Endodermal cell (in vitro differentiated cells): ENCODE results near the gene NEDD9. TPM values are rescaled to one million over a fixed set of nuclear protein-coding genes. Genes with fewer than 3 reads are reported as not detected.
A peak's percentile ranks its signal among the peaks of the same experiment; 100 is the strongest.

Source experiments
- DNase-seq: peaks from one replicate; pipeline ENCODE4 v3.0.0-alpha.2; 2017
- H3K27ac ChIP-seq: 2 replicates; pipeline ENCODE4 v1.5.1; 2013; ENCODE audit warnings: mild to moderate bottlenecking, low read depth, low read length, moderate library complexity
- H3K27me3 ChIP-seq: 2 replicates; pipeline ENCODE4 v1.6.1; 2013; ENCODE audit warnings: mild to moderate bottlenecking, low read length, moderate library complexity; ENCODE audit not compliant: insufficient read depth, control insufficient read depth, poor library complexity, severe bottlenecking
- H3K36me3 ChIP-seq: 2 replicates; pipeline ENCODE4 v1.7.0; 2013; ENCODE audit warnings: mild to moderate bottlenecking, low read length, moderate library complexity; ENCODE audit not compliant: control insufficient read depth, insufficient read depth
- H3K4me1 ChIP-seq: one replicate; pipeline ENCODE4 v1.7.0; 2013; ENCODE audit warnings: low read length; ENCODE audit not compliant: control insufficient read depth, insufficient read depth
- H3K4me3 ChIP-seq: 2 replicates; pipeline ENCODE4 v1.5.1; 2013; ENCODE audit warnings: mild to moderate bottlenecking, low read length, moderate library complexity
- H3K9ac ChIP-seq: 2 replicates; pipeline ENCODE4 v1.6.1; 2013; ENCODE audit warnings: mild to moderate bottlenecking, low read length, moderate library complexity; ENCODE audit not compliant: poor library complexity, severe bottlenecking; ENCODE audit errors: extremely low read depth
- H3K9me3 ChIP-seq: 2 replicates; pipeline ENCODE4 v1.6.1; 2013; ENCODE audit warnings: mild to moderate bottlenecking, low read length, moderate library complexity; ENCODE audit not compliant: control insufficient read depth
- H3K27ac Mint-ChIP-seq: 2 replicates; pipeline ENCODE4 v1.8.0; 2020; ENCODE audit warnings: mixed read lengths
- H3K27me3 Mint-ChIP-seq: 2 replicates; pipeline ENCODE4 v1.8.0; 2021; ENCODE audit warnings: mild to moderate bottlenecking, mixed read lengths; ENCODE audit not compliant: insufficient read depth
- H3K36me3 Mint-ChIP-seq: 2 replicates; pipeline ENCODE4 v1.8.0; 2020; ENCODE audit warnings: low read depth, mixed read lengths
- H3K4me1 Mint-ChIP-seq: 2 replicates; pipeline ENCODE4 v1.8.0; 2020; ENCODE audit warnings: mixed read lengths
- H3K4me3 Mint-ChIP-seq: 2 replicates; pipeline ENCODE4 v1.8.0; 2020; ENCODE audit warnings: mild to moderate bottlenecking, moderate library complexity, mixed read lengths
- H3K9me3 Mint-ChIP-seq: 2 replicates; pipeline ENCODE4 v1.8.0; 2020; ENCODE audit warnings: mild to moderate bottlenecking, mixed read lengths
- CTCF ChIP-seq: fragments of 200-600 bp; sonication (generic); conservative IDR thresholded peaks from 2 replicates; pipeline ENCODE4 v1.5.0; 2021; ENCODE audit warnings: antibody characterized with exemption, mild to moderate bottlenecking
- WGBS, 2 experiments: methylation state at CpG; one replicate each; pipeline versions ENCODE4 v1.1.5 to v1.1.7; 2013; ENCODE audit warnings: missing lambda C conversion rate in 2 of 2, mixed read lengths in 1 of 2; ENCODE audit not compliant: insufficient coverage in 1 of 2, insufficient read length in 1 of 2; 5-methylcytosine and 5-hydroxymethylcytosine counted together
- long read RNA-seq, 4 experiments: library from polyadenylated mRNA in 2 of 4; library from RNA in 1 of 4; library from capped mRNA in 1 of 4; stranded (forward) in 3 of 4; unstranded in 1 of 4; transcript quantifications; one replicate each; pipeline ENCODE4 v2.0.0, GENCODE V29; 2020 to 2021; ENCODE audit warnings: inconsistent platforms in 1 of 4
- polyA plus RNA-seq, 2 experiments: library from polyadenylated mRNA; stranded (reverse); fragments of 50-300 nt; gene quantifications; one replicate each; pipeline ENCODE4 v1.2.3, GENCODE V29; 2013
- total RNA-seq, 2 donors: library from RNA; stranded (reverse); fragmentation: NEBNext Ultra II Directional in 1 of 2; extraction: Animal tissue kit (Norgen Biotek cat#: 25700) in 1 of 2; gene quantifications; 2 replicates in 1 of 2; 3 replicates in 1 of 2; pipeline ENCODE4 v1.2.1, GENCODE V29; 2021

Gene NEDD9
- 1 to 10 TPM; 1.7 to 7.4 TPM for total RNA-seq
- polyA plus RNA-seq (2013, experiment 1 of 2): 24.6 TPM
- 26.5 TPM for polyA plus RNA-seq (2013, experiment 2 of 2)
- long read RNA-seq, experiment 1, partial matches to known transcripts: 1 of 1 reads
- long read RNA-seq, experiment 1, other reads (novel, unspliced or antisense): 0 of 1 reads
- long read RNA-seq, experiment 2, full-length matches to known transcripts: 5 of 11 reads
- long read RNA-seq, experiment 2, partial matches to known transcripts: 1 of 11 reads
- long read RNA-seq, experiment 2, other reads (novel, unspliced or antisense): 5 of 11 reads
- long read RNA-seq, experiment 3, full-length matches to known transcripts: 20 of 26 reads
- long read RNA-seq, experiment 3, partial matches to known transcripts: 4 of 26 reads
- long read RNA-seq, experiment 3, other reads (novel, unspliced or antisense): 2 of 26 reads
- long read RNA-seq, experiment 4: 0 reads

GRCh38 chr6:11232193-11232769 is at the start of gene NEDD9:
NEDD9 (minus strand) TSS chr6:11232668; CDS start chr6:11232515, 153 bp downstream.
- WGBS, 2 experiments: 0 to 1% methylated on average over 16 to 24 of the region's 24 CpGs
- Histone ChIP-seq H3K4me3 (peak within 1 kb of the TSS; percentile 92), H3K9ac (peak within 1 kb of the TSS; percentile 81), H3K27me3 (no peaks in the 10 kb centered on the region), H3K9me3 (no peaks in the 10 kb centered on the region), H3K4me1 (peaks cover 23% of the 10 kb centered on the region), H3K27ac (peak within 1 kb of the TSS; percentile 99), H3K36me3 (no peaks in the 10 kb centered on the region)
- Mint-ChIP-seq H3K27me3 (no peaks in the 10 kb centered on the region), H3K4me3 (peak within 1 kb of the TSS; percentile 74), H3K27ac (peak within 1 kb of the TSS; percentile 99), H3K4me1 (peaks cover 65% of the 10 kb centered on the region), H3K36me3 (no peaks in the 10 kb centered on the region), H3K9me3 (no peaks in the 10 kb centered on the region)
- DNase-seq: peak; percentile 99
- no peak for TF ChIP-seq CTCF

- Histone ChIP-seq H3K27ac (no peak overlapping the region), H3K36me3 (no peaks in the 10 kb centered on the region), H3K9me3 (no peaks in the 10 kb centered on the region), H3K4me1 (peaks cover 6% of the 10 kb centered on the region), H3K27me3 (no peaks in the 10 kb centered on the region), H3K4me3 (no peak overlapping the region), H3K9ac (no peak overlapping the region)
- H3K36me3 Mint-ChIP-seq: no peaks in the 10 kb centered on the region
- H3K4me1 Mint-ChIP-seq: peaks cover 24% of the 10 kb centered on the region
- no peak overlapping the region for H3K4me3 Mint-ChIP-seq
- no peak for TF ChIP-seq CTCF
- H3K9me3 Mint-ChIP-seq: peaks cover 9% of the 10 kb centered on the region
- DNase-seq: no peak
- 92 to 100% methylated on average over 1 to 2 of the region's 2 CpGs for WGBS, 2 experiments
- H3K27me3 Mint-ChIP-seq: no peaks in the 10 kb centered on the region
- H3K27ac Mint-ChIP-seq: no peak overlapping the region
These were observed 49.8 kb upstream of the NEDD9 start for GRCh38 chr6:11282245-11282644.

- Histone ChIP-seq H3K9me3 (no peaks in the 10 kb centered on the region), H3K9ac (no peak overlapping the region), H3K27me3 (no peaks in the 10 kb centered on the region), H3K36me3 (no peaks in the 10 kb centered on the region), H3K27ac (no peak overlapping the region), H3K4me3 (no peak overlapping the region), H3K4me1 (peaks cover 12% of the 10 kb centered on the region)
- H3K27ac Mint-ChIP-seq: no peak overlapping the region
- H3K9me3 Mint-ChIP-seq: no peaks in the 10 kb centered on the region
- H3K4me1 Mint-ChIP-seq: peaks cover 41% of the 10 kb centered on the region
- no peaks in the 10 kb centered on the region for H3K36me3 Mint-ChIP-seq
- H3K27me3 Mint-ChIP-seq: no peaks in the 10 kb centered on the region
- TF ChIP-seq CTCF: no peak
- DNase-seq: no peak
- WGBS, 2 experiments: 89 to 100% methylated on average over 1 to 4 of the region's 4 CpGs
- no peak overlapping the region for H3K4me3 Mint-ChIP-seq
These were observed 47.9 kb upstream of the NEDD9 start for GRCh38 chr6:11280394-11280793.
